ENCODE results near the gene MSTN. TPM values are rescaled to one million over a fixed set of nuclear protein-coding genes. Genes with fewer than 3 reads are reported as not detected.

The MSTN gene
- total RNA-seq, 1 experiment from 2014 or later: not detected

GRCh38 chr2:190020720-190021119 lies 41.8 kb downstream of the MSTN start (continued):
- no peak for TF ChIP-seq IRF2 (CRISPR knock-in tag; IDR thresholded peaks at IDR 0.05; ENCODE audit: borderline replicate concordance, low read depth)
- TF ChIP-seq JUN (CRISPR knock-in tag; IDR thresholded peaks at IDR 0.05): no peak
- TF ChIP-seq ATF2 (CRISPR knock-in tag; IDR thresholded peaks at IDR 0.05; ENCODE audit: borderline replicate concordance, low read depth): no peak
- no peak for TF ChIP-seq IRF1 (CRISPR knock-in tag; IDR thresholded peaks at IDR 0.05)
- no peak for TF ChIP-seq JAZF1 (CRISPR knock-in tag; IDR thresholded peaks at IDR 0.05)
- TF ChIP-seq ELF4 (CRISPR knock-in tag; IDR thresholded peaks at IDR 0.05; ENCODE audit: low read depth): no peak
- no peak for TF ChIP-seq PRRX2 (CRISPR knock-in tag; IDR thresholded peaks at IDR 0.05)
- no peak for TF ChIP-seq CTCF (IDR thresholded peaks at IDR 0.05)
- no peak for TF ChIP-seq AR (CRISPR knock-in tag; IDR thresholded peaks at IDR 0.05)
- no peak for TF ChIP-seq ZNF317 (CRISPR knock-in tag; IDR thresholded peaks at IDR 0.05; ENCODE audit: borderline replicate concordance, low read depth)
- TF ChIP-seq ZNF671 (CRISPR knock-in tag; IDR thresholded peaks at IDR 0.05): no peak

GRCh38 chr2:190017837-190018236 lies 44.7 kb downstream of the MSTN start:
- ATAC-seq (no peak), DNase-seq (ENCODE audit: low spot score) (no peak)
- Mint-ChIP-seq H3K4me1 (no peaks in the 10 kb centered on the region), H3K9me3 (peaks cover 58% of the 10 kb centered on the region), H3K27me3 (ENCODE audit: low read depth) (peaks cover 7% of the 10 kb centered on the region), H3K36me3 (peaks cover 37% of the 10 kb centered on the region), H3K4me3 (no peak overlapping the region), H3K27ac (no peak overlapping the region)
- ChIA-PET POLR2A (no interaction called here), CTCF (no interaction called here)
- TF ChIP-seq NFYB (CRISPR knock-in tag; conservative IDR thresholded peaks at IDR 0.05; ENCODE audit: low read depth) (no peak), ELF4 (CRISPR knock-in tag; IDR thresholded peaks at IDR 0.05; ENCODE audit: low read depth) (no peak), ZNF532 (CRISPR knock-in tag; IDR thresholded peaks at IDR 0.05; ENCODE audit: borderline replicate concordance) (no peak), NR1H2 (CRISPR knock-in tag; IDR thresholded peaks at IDR 0.05) (no peak), MYBL2 (CRISPR knock-in tag; IDR thresholded peaks at IDR 0.05) (no peak), NFATC4 (CRISPR knock-in tag; IDR thresholded peaks at IDR 0.05) (no peak), AR (CRISPR knock-in tag; IDR thresholded peaks at IDR 0.05) (no peak), ZNF232 (CRISPR knock-in tag; IDR thresholded peaks at IDR 0.05) (no peak), OVOL2 (CRISPR knock-in tag; IDR thresholded peaks at IDR 0.05; ENCODE audit: borderline replicate concordance) (no peak), E2F1 (CRISPR knock-in tag; IDR thresholded peaks at IDR 0.05) (no peak)

Data from WTC11 (cell line).